Superior temporal gyrus (tissue), 1 donor: ENCODE data around the gene GHR.

Experiments used
- DNase-seq: peaks from one replicate; pipeline ENCODE4 v3.0.0-alpha.2; 2016; ENCODE audit errors: extremely low spot score

GHR gene

DNA sequence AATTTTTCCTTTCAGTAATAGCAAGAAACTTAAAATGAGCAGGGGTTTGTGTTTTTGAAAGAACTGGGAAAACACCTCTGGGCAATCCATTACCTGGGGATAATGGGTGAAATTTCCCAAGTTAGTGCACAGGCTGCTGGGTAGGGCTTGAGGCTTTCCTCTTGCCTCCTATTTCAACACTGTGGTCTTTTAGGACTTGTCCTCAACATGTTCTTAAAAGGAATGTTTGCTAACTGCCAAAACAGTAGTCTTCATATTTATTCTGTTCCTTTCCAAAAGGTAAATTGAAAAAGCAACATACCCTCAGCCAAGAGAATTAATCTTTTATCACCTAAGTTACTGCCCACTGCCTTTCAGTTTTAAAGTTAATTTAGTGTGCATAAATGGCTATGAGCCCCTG is 175.1 kb downstream of the GHR start:
- no peak for DNase-seq

DNA sequence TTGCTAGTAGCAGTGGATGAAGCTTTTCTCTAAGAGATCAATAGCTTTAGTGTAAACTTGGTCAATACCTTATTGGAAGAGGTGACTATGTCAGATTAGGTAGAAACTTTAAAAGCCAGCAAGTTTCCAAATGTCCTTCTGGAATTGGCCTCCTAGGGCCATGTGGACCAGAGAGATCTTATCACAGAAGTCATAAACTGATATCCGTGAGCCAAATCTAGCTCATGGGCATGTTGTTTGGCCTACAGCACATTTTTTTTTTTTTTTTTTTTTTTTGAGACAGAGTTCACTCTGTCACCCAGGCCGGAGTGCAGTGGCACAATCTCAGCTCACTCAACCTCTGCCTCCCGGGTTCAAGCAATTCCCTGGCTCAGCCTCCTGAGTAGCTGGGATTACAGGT is 175.9 kb downstream of the GHR start:
- no peak for DNase-seq

DNA sequence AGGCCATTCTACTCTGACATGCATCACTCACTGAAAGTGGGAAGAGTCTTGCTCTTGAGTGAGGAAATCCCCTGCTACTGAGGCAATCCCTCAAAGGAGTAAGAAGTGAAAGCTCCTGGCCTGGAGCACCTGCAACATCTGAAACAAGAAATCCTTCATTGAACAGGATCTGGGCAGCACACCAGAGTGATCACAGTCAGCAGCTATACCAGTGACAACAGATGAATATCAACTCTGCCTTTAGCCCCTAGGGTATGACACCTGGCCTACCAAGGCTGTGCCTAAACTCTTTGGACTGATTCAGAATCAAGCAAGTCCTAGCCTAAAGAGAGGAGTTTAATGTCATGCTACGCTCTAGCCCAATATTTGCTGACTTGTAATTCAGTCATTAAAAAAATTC is 177.2 kb downstream of the GHR start:
- no peak for DNase-seq

DNA sequence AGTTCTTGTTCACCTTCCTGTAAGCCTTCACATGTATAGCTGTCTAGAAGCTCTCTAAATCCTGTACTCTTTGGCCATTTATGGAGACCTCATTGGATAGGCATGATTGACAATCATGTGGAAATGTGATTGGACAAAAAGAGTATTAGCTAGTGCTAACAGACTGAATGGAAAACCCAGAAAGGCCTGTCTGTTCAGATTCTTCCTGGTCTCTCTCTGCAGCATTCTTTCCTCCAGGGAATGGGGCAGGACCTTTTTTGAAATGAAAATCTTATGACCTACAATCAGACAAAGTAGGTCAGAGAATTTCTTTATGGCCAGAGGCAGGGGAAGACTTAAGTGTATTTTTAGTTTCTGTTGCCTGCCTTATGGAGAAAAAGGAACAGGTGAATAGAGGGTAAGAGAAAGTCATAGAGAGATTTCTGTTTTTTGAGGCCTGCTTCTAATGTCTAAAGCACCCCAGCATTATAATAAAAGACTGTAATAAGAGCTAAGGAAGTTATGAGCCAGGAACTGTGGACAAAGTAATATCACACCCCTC is 181.0 kb downstream of the GHR start:
- no peak for DNase-seq

DNA sequence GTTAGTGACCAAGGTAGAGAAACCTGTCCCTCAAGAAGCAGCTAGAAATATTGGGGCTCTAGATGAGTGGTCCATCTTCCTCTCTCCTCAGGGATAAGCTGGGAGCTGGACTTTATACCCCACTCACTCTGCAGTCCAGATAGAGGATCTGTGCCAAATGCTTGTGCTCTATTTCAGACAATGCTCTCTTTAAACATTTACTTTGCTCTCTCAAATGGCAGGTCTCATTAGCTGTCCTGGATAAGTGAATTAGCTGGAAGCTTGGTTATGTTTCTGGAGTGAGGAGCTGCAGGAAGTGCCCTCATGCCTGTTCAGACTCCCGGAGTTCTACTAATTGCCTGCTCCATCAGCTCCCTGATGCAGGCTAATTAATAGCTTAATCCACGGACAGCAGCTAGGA is 182.3 kb downstream of the GHR start:
- no peak for DNase-seq

DNA sequence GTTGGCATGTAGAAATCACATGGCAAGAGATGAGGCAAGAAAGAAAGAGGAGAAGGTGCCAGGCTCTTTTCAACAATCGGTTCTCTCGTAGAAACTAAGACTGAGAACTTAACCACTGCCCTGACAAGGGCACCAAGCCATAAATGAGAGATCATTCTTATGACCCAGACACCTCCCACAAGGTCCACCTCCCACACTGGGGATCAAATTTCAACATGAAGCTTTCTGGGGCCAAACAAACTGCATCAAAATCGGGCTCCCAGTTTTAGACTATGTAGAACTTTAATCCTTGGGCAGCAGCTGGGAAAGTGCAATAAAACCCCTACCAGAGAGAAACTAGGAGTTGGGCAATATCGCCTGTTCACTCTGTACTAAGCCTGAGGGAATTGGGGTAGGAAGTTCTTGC is 183.2 kb downstream of the GHR start:
- no peak for DNase-seq

DNA sequence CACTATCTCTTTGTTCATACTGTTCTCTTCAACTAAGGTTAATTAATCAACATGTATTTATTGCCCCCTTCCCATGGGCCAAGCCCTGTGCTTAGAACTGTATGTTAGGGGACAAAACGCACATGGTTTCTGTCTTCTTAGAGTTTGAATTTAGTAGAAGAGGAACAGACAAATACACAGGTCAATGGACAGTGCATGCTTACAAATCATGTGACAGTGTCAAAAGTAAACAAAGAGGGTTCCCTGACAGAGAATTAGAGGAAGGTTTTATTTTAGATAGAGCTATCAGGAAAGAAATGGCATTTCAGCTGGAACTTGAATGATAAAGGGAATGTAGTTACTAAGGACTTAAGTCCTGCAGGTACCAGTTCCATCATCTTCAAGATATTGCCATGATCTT is 188.2 kb downstream of the GHR start:
- DNase-seq, result no peak

DNA sequence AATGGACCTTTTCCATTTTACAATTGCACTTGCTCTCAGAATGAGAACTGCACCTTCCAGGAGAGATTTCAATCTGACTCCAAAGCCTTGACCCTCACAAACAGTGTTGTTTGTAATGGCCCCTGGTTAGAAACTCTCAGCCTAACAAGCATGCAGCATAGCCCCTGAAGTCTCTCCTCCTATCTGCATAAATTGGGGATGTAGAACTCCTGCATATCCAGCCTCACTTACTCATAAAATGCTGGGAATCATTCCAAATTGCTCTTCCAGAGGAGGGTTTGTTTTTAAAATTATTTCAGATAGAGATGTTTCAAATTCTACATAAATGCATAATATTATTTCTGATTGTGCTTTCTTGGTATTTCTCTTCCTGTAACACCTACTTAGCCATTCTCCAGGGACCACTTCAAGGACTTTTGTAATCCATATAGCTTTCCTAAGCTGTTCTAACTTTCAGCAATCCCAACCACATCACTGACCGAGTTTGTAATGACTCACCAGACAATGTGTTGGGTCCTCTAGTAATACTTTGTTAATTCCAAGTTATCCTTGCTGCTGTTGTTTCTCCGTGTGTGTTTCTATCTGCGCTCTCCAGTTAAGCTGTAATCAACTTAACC is 189.6 kb downstream of the GHR start:
- DNase-seq, result no peak

DNA sequence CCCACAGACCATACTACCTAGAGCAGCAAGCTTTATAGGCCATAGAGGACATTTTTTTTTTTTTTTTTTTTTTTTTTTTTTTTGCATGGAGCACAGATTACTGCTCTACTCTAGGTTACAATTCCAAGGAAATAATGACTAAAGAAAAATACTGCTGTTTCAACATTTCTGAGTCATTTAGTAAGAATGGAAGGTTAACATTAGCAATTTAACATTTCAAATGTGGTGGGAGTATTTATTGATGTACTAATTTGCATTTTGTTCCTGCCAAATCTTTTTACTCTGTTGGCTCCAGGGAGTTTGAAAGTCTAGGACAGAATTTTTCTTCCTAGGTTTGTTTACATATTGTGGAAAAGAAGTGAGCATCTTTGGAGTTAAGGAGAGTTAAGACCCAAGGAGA is 191.3 kb downstream of the GHR start:
- no peak for DNase-seq

DNA sequence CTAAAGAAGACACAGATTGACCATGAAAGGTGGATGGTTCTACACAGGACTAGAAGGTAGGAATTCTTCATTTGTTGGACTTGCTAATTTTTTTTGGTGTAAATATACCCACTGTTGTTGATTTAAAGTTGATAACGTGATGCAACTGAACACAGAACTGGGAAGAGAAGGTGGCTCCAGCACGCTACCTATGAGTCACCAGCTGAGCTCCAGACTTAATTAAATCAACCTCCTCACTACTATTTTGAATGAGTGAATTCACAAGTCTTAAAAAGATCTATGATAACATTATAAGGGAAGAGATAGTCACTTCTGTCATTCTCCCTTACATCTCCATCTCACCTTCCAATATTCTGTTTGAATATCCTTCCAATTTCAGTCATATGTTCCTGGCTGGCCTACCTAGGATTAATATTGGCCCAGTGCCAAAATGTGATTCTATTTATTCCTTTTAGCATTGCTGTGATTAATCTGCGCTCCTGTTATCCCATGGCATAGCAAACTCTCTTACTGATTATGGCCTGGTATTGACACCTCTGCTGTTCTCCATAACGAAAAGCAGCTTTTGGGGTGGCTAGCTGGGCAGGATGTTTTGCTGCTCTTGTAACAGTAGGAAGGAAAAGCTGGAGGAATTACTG is 197.5 kb downstream of the GHR start:
- peak; percentile 37 for DNase-seq

DNA sequence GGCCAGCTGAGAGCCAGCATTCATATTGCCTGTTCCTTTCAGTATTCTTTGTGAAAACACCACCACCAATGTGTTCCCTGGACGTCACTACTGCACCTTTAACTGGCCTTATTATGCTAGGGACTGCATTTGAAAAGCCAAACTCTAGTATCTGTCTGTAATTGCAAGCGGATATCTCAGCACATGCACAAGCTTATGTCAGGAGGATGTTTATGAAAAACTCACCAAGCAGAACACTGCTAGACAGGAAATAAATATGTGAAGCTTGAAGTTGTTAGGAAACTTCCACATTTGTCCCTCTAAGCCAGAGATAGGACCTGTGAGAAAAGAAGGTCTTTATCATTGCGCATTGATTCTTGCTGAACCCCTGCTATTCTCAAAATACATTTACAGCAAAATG is 198.0 kb downstream of the GHR start:
- DNase-seq, result no peak

DNA sequence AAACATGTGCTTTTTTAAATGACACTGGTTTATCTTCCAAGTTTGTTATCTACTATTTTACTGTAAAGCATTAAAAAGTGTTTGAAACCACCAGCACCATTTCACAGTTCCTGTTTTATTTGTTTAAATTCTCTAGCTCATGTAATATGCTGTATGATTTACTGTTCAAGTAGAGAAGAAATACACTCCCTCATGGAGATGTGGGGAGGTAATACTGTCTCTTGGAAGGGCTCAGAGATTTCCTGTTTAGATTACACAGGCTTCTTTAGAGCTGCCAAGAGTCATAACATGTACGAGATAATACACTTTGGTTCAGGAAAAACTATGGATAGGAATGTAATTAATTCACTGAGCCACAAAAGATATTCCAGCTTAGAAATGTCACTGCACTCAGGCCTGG is 198.4 kb downstream of the GHR start:
- DNase-seq, result no peak

DNA sequence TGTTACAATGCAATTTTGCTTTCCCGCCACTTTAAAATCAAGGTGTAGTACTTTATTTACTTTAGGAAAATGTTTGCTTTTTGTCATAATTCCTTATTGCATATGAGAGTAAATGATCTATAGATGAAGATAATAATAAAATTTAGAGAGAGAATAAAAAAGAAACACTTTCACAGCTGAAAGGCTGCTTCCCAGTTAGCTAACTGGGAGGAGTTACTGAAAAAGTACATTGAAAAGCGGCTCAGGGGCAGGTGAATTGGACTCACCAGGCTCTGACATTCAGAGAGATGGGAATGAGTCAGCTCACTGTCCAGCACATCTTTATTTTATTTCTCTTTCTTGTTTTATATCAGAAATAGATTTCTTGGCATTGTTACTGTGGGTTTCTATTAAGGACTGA is 201.7 kb downstream of the GHR start:
- DNase-seq, result no peak

DNA sequence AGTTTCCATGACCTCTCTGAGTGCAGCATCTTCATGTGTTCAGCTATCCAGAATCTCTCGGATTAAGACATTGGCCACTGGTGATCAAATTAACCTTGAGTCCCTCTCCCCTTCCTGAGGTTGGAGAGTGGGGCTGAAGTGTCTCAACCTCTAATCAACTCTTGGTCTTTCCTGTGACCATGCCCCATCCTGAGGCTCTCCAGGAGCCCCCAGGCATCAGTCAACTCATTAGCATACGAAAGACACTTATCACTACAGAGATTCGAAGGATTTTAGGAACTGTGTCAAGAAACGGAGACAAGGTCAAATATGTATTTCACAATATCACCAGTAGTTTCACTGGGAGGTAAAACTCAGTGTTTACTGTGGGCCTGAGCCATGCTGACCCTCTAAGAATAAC is 203.2 kb downstream of the GHR start:
- DNase-seq, result no peak

DNA sequence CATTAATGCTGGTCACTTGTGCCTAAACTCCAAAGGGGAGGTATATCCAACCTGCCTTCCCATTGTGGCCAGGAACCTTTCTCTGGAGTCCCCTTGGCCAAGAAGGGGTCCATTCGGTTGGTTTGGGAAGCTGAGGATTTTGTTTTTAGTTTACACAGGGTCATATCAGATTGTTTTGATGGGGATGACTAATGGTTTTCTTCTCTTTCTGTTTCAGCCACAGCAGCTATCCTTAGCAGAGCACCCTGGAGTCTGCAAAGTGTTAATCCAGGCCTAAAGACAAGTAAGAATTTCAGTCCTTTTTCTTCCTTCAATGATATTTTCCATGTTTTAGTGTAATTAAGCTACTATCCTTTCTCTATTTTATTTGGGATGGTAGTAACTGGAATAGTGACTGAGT is 205.6 kb downstream of the GHR start:
- no peak for DNase-seq

DNA sequence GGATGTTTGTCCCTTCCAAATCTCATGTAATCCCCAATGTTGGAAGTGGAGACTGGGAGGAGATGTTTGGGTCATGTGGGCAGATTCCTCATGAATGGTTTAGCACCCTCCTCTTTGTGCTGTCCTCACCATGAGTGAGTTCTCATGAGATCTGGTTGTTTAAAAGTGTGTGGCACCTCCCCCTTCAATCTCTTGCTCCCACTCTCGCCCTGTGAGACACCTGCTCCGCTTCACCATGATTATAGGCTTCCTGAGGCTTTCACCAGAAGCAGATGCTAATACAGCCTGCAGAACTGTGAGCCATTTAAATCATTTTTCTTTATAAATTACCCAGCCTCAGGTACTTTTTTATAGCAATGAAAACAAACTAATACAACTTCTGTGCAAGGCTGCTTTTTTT is 206.0 kb downstream of the GHR start:
- no peak for DNase-seq

DNA sequence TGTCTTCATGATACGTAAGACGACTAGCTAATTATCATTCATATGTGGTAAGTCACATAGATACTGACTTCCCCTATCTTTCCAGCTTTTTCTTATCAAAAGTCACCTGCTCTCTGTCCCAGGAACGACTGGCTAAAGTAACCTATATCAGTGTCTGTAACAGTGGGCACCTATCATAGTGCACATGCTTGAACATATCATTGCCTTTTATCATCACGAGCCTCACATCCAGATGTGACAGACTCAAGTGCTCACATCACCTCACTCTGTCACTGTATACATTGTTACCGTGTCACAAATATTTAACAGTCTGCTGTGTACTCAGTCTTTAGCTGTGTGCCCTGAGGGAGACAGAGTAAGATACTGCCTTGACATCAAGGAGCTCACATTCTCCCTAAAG is 208.0 kb downstream of the GHR start:
- no peak for DNase-seq

DNA sequence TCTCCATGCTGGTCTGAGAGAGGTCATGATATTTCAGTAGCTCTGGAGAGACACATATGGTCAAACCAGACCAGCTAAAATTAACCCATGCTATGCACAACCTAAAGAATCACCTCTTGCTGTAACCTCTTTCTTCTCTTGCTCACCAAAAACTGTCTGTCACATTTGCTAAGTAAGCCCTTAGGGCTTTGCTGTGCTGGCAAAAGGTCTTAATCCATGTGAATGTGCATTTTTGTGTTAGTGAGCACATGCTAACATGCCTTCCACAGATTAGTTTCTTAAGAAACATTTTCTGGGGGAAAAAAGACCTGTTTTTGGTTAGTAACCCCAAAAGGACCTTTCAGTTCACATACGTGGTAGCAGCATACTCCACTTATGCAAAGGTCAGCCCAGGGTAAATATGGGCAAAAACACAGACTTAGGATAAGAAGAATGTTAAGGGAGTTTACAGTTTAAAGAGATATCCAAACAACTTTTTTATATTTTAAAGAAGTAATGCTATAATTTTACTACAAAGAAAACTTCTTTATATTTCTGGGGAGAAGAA is 209.2 kb downstream of the GHR start:
- no peak for DNase-seq

DNA sequence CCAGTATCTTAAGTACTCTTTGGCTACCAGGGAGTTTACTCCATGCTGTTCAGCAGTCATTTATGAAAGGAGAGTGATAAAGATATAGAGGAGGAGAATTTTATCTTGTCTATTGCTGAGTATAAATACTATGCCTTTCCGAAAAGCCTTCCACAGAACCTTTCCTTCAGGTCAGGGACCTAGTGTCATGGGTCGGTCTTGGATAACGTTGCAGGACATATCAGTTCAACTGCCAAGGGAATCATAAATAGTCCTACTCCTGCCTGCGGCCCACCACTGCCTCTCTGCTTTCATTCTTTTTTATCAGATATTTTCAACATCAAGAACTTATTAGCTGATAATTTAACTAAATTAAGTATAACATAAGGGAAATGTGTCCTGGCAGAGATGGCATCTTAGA is 211.3 kb downstream of the GHR start:
- DNase-seq, result no peak

DNA sequence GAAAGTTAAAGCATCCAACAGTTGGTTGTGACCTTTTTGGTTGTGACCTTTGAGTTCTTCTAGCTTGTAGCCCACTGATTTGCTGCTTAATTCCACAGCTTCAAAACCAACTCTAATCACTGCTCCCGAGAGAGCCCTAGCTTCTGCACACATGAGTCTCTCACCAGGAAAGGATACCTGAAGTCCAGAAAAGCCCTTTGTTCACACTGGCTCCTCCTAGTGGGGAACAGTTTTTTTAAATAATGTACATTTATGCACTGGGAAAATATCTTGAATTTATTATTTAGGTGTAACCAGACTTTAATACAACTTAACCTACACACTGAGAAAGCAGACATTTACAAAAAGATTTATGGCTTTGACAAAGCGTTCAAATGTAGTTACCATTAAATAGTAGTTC is 213.2 kb downstream of the GHR start:
- no peak for DNase-seq

DNA sequence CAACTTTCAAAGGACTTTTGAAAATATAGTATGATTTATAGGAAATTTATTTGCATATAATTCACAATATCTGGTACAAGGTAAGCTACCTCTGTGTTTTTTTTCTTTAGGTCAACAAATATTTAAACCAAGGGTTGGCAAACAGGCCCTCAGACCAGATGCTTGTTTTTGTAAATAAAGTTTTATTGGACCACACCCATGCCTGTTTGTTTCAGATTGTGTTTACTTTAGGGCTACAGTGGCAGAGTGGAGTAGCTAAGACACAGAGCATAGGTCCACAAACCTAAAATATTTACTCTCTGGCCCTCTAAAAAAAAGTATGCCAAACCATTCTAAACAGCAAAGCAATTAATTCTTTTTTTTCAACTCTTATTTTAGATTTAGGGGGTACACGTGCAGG is 213.7 kb downstream of the GHR start:
- no peak for DNase-seq

DNA sequence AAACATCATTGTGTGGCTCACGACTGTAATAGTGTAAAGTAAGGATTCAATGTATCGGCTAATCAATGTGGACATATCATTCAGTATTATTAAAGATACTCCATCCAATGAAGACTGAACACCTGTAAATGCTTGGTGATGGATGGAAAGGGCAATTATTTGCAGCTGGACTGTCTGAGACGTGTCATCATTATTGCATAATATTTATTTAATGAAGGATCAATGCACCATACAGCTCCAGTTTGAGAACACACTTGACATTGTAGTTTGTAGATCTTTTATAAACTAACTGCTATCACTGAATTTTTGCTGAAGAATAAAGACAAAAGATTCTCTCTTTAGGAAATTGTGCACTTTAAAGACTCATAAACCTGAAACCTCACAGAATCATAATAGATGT is 215.7 kb downstream of the GHR start:
- DNase-seq, result no peak

DNA sequence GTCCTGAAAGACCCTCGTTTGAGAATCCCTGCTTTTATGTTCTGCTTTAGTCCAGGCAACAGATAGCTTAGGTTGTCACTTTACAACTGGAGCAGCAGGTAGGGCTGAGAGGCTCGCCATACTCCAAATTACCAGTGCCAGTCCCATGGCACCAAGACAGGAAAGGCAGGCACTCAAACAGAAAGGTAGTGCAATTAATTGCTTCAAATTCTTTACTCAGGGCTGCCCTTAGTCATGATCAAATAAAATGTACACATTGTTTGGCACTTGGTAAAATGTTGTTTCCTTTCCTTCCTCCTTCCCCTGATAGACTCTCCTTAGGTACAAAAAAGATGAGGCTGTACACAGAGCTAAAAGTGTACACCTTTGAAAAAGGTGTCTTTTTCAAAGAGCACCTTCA is 217.6 kb downstream of the GHR start:
- no peak for DNase-seq
